HepG2 (cell line): Measurements from ENCODE around the gene SRP19. TPM values are rescaled to one million over a fixed set of nuclear protein-coding genes. Genes with fewer than 3 reads are reported as not detected.

ENCODE experiments used
- ATAC-seq: fragments of 200-7000 bp; cut with Tn5 transposase; 3 replicates; pipeline ENCODE4 v1.9.1; 2020; ENCODE audit warnings: mild to moderate bottlenecking, moderate library complexity
- BruUV-seq: library from RNA; stranded (reverse); fragments of 400-500 nt; replicated peaks from 2 replicates; lab custom pipeline; 2021; lab: Mats Ljungman, UMichigan
- CTCF ChIA-PET: fragments of 300-600 bp; formaldehyde crosslinking; extraction: SDS; loops from one replicate; lab custom pipeline; 2021; ENCODE audit warnings: low total read pairs, inconsistent platforms, low intra/inter-chr PET ratio; lab: Yijun Ruan, JAX
- POLR2A ChIA-PET: fragments of 350-600 bp; sonication (Branson Sonifier 250); formaldehyde crosslinking; loops from one replicate; lab custom pipeline; 2020; ENCODE audit warnings: antibody characterized with exemption, inconsistent platforms; lab: Yijun Ruan, JAX
- DNase-seq: peaks from one replicate; pipeline ENCODE4 v3.0.0-alpha.2; 2015; ENCODE audit warnings: low spot score
- FAIRE-seq: peaks from 3 replicates; lab custom pipeline; 2011; peaks lifted over from hg19 to GRCh38; lab: Jason Lieb, UNC
- H2AFZ ChIP-seq: one replicate; pipeline ENCODE4 v1.6.1; 2011; ENCODE audit warnings: low read length, inconsistent platforms
- H3K27ac ChIP-seq: fragments of 300-600 bp; 3 replicates; pipeline ENCODE4 v1.8.0; 2011; ENCODE audit warnings: mixed run types, mild to moderate bottlenecking, mixed read lengths, low read length, inconsistent platforms; ENCODE audit not compliant: insufficient read depth; ENCODE audit errors: extremely low read length
- H3K27me3 ChIP-seq, 2 experiments: fragments of 200-600 bp in 1 of 2; 2 replicates in 1 of 2; 3 replicates in 1 of 2; pipeline versions ENCODE4 v1.6.0 to v1.8.0; 2011; ENCODE audit warnings: low read length in 2 of 2, mild to moderate bottlenecking in 2 of 2, moderate library complexity in 2 of 2, inconsistent platforms in 1 of 2; ENCODE audit not compliant: insufficient read depth in 2 of 2, control insufficient read depth in 1 of 2
- H3K36me3 ChIP-seq, 2 experiments: fragments of 200-600 bp in 1 of 2; replicated peaks in 1 of 2; 2 replicates in 1 of 2; 3 replicates in 1 of 2; pipeline versions ENCODE4 v1.5.1 to v1.8.0; 2011; ENCODE audit warnings: low read length in 2 of 2, inconsistent platforms in 1 of 2; ENCODE audit not compliant: insufficient read depth in 2 of 2, control insufficient read depth in 1 of 2
- H3K4me1 ChIP-seq: 2 replicates; pipeline ENCODE4 v1.5.1; 2012; ENCODE audit warnings: low read length, inconsistent platforms; ENCODE audit not compliant: insufficient read depth
- H3K4me2 ChIP-seq: 2 replicates; pipeline ENCODE4 v1.6.0; 2011; ENCODE audit warnings: low read depth, low read length, inconsistent platforms
- H3K4me3 ChIP-seq, 3 experiments: fragments of 200-600 bp in 1 of 3; sonication (generic), shearing (Covaris generic) in 1 of 3; replicated peaks in 1 of 3; 2 replicates each; pipeline ENCODE4 v1.5.1; 2011 to 2016; ENCODE audit warnings: low read length in 3 of 3, inconsistent platforms in 2 of 3, low read depth in 2 of 3, mild to moderate bottlenecking in 2 of 3, control low read depth in 1 of 3, mixed read lengths in 1 of 3; ENCODE audit not compliant: insufficient read depth in 1 of 3
- H3K79me2 ChIP-seq: one replicate; pipeline ENCODE4 v1.6.1; 2011; ENCODE audit warnings: low read length, inconsistent platforms; ENCODE audit not compliant: insufficient read depth
- H3K9ac ChIP-seq: 2 replicates; pipeline ENCODE4 v1.6.0; 2011; ENCODE audit warnings: mild to moderate bottlenecking, low read depth, low read length, inconsistent platforms; ENCODE audit not compliant: insufficient read depth
- H3K9me3 ChIP-seq: 2 replicates; pipeline ENCODE4 v1.5.1; 2012; ENCODE audit warnings: mild to moderate bottlenecking, low read length
- H4K20me1 ChIP-seq: 2 replicates; pipeline ENCODE4 v1.6.0; 2011; ENCODE audit warnings: inconsistent platforms, mild to moderate bottlenecking, low read length, moderate library complexity; ENCODE audit not compliant: insufficient read depth
- ARID3A ChIP-seq: IDR thresholded peaks from 2 replicates; pipeline ENCODE4 v1.6.1; 2012; ENCODE audit warnings: low read depth, low read length, improper control_type of control experiment
- DDIT3 ChIP-seq: sonication (generic); formaldehyde crosslinking; IDR thresholded peaks from 2 replicates; pipeline ENCODE4 v1.4.0; 2020; ENCODE audit warnings: mild to moderate bottlenecking, missing genetic modification reagents
- GATAD2A ChIP-seq: IDR thresholded peaks from 2 replicates; pipeline ENCODE4 v1.6.1; 2016
- GLMP ChIP-seq: sonication (generic); formaldehyde crosslinking; IDR thresholded peaks from 2 replicates; pipeline ENCODE4 v1.9.0; 2021; ENCODE audit warnings: missing genetic modification reagents, mild to moderate bottlenecking, borderline replicate concordance
- KLF12 ChIP-seq: sonication (generic); formaldehyde crosslinking; IDR thresholded peaks from 2 replicates; pipeline ENCODE4 v1.4.0; 2020; ENCODE audit warnings: missing genetic modification reagents, borderline replicate concordance
- MXD4 ChIP-seq: IDR thresholded peaks from 2 replicates; pipeline ENCODE4 v1.6.1; 2016; ENCODE audit warnings: mild to moderate bottlenecking, missing biosample characterization, missing genetic modification reagents
- NFE2 ChIP-seq: sonication (generic); formaldehyde crosslinking; IDR thresholded peaks from 2 replicates; pipeline ENCODE4 v1.4.0; 2020; ENCODE audit warnings: missing genetic modification reagents
- ZNF747 ChIP-seq: sonication (generic); formaldehyde crosslinking; IDR thresholded peaks from 2 replicates; pipeline ENCODE4 v1.8.1; 2023; ENCODE audit warnings: missing genetic modification reagents, mild to moderate bottlenecking, borderline replicate concordance
- WGBS: methylation state at CpG from one replicate; pipeline ENCODE4 v1.1.6; 2017; ENCODE audit warnings: low lambda C conversion rate; 5-methylcytosine and 5-hydroxymethylcytosine counted together
- in situ Hi-C: cut with HindIII; loops from 2 replicates; pipeline ENCODE4 v1.10.0; 2017; ENCODE audit warnings: low pct_unique_long_range_greater_than_20kb; ENCODE audit not compliant: extremely low pct_ligation_motif_present
- intact Hi-C: fragments of 100-400 bp; cut with micrococcal nuclease; formaldehyde crosslinking; loops from one replicate; pipeline ENCODE4 v1.10.0; 2022; ENCODE audit not compliant: unreplicated experiment
- polyA plus RNA-seq, 8 experiments: library from polyadenylated mRNA; depleted of rRNA in 3 of 8; stranded (reverse) in 7 of 8; unstranded in 1 of 8; fragments of >200 nt; fragmentation: Illumina TruSeq in 4 of 8; extraction: Trizol in 4 of 8; gene quantifications; 2 replicates each; pipeline versions ENCODE4 v1.2.1 to v1.2.3, GENCODE V29; 2011 to 2016; ENCODE audit warnings: low read depth in 4 of 8, missing spikeins in 1 of 8, mixed read lengths in 1 of 8; ENCODE audit not compliant: insufficient read depth in 1 of 8
- total RNA-seq, 5 experiments: library from RNA; depleted of rRNA; stranded (reverse); fragments of >200 nt; fragmentation: Illumina TruSeq; extraction: Trizol; gene quantifications; 2 replicates each; pipeline ENCODE4 v1.2.3, GENCODE V29; 2016; ENCODE audit warnings: low read depth in 1 of 5

The SRP19 gene
- total and polyA plus RNA-seq, 2 of the 13 experiments (the other 11 are each of a cell fraction or from before 2014, with no cell fraction given): 46.9 to 143 TPM

GRCh38 chr5:112822456-112822855 lies 38.6 kb upstream of the SRP19 start:
- peaks cover 6 to 26% of the 10 kb centered on the region in 2 experiments; a peak in 4 of 5 replicates for H3K36me3 ChIP-seq
- H3K9me3 ChIP-seq: no peaks in the 10 kb centered on the region
- no peak overlapping the region for H3K27ac ChIP-seq
- in situ Hi-C loops: no loop called here
- no peaks in the 10 kb centered on the region for H3K79me2 ChIP-seq
- intact Hi-C loops: no loop called here
- H3K9ac ChIP-seq: no peak overlapping the region
- H4K20me1 ChIP-seq: no peaks in the 10 kb centered on the region
- FAIRE-seq: no peak
- H2AFZ ChIP-seq: no peak overlapping the region
- ATAC-seq: no peak
- POLR2A ChIA-PET: no interaction called here
- 87% methylated on average over 4 of the region's 4 CpGs for WGBS
- no peaks in the 10 kb centered on the region for H3K4me1 ChIP-seq
- H3K27me3 ChIP-seq: no peaks in the 10 kb centered on the region
- no peak for TF ChIP-seq DDIT3
- no peak for TF ChIP-seq GATAD2A (CRISPR knock-in tag)
- no peak for TF ChIP-seq NFE2
- no peak for TF ChIP-seq KLF12 (CRISPR knock-in tag)
- no peak for TF ChIP-seq ARID3A
- no peak for TF ChIP-seq GLMP
- TF ChIP-seq ZNF747 (CRISPR knock-in tag): no peak
- no peak for TF ChIP-seq MXD4 (CRISPR knock-in tag)
- DNase-seq: no peak
- H3K4me2 ChIP-seq: no peak overlapping the region
- CTCF ChIA-PET: no interaction called here
- BruUV-seq: no TSS peak
- no peak overlapping the region for H3K4me3 ChIP-seq
